HCT116 (cell line): ENCODE data around the gene TIAM1. TPM values are rescaled to one million over a fixed set of nuclear protein-coding genes. Genes with fewer than 3 reads are reported as not detected.

Experiments used
- ATAC-seq: fragments of 200-7000 bp; cut with Tn5 transposase; 2 replicates; pipeline ENCODE4 v1.9.1; 2020; ENCODE audit warnings: mild to moderate bottlenecking, moderate library complexity
- BruUV-seq: library from RNA; stranded (reverse); fragments of 400-500 nt; replicated peaks from 2 replicates; lab custom pipeline; 2021; lab: Mats Ljungman, UMichigan
- CTCF ChIA-PET: fragments of 300-600 bp; sonication (Branson Sonifier 250); formaldehyde crosslinking; loops from one replicate; lab custom pipeline; 2021; ENCODE audit warnings: antibody characterized with exemption; lab: Charles Lee
- POLR2A ChIA-PET: fragments of 300-600, 350-600 bp; sonication (Branson Sonifier 250); formaldehyde crosslinking; loops from one replicate; lab custom pipeline; 2021; ENCODE audit warnings: antibody characterized with exemption; lab: Charles Lee
- RAD21 ChIA-PET, 2 experiments: fragments of 300-600 bp; sonication (Branson Sonifier 250); formaldehyde crosslinking; loops; one replicate each; lab custom pipeline; 2023; ENCODE audit warnings: low total read pairs in 2 of 2; ENCODE audit not compliant: uncharacterized antibody in 2 of 2, unreplicated experiment in 2 of 2, low non-redundant PET in 1 of 2; lab: Charles Lee
- DNase-seq: peaks from one replicate; pipeline ENCODE4 v3.0.0-alpha.2; 2010; ENCODE audit warnings: low read depth, low spot score
- H2AFZ ChIP-seq: fragments of 200-600 bp; shearing (Covaris generic), sonication (generic); 2 replicates; pipeline ENCODE4 v1.6.1; 2017; ENCODE audit warnings: low read depth, mixed run types, mixed read lengths, antibody characterized with exemption, low read length; ENCODE audit not compliant: poor library complexity, severe bottlenecking
- H3K27ac ChIP-seq: 2 replicates; pipeline ENCODE4 v1.5.1; 2012; ENCODE audit warnings: low read depth, low read length
- H3K27me3 ChIP-seq: fragments of 200-600 bp; sonication (generic); 2 replicates; pipeline ENCODE4 v1.6.1; 2016; ENCODE audit warnings: mixed run types, low read length, mixed read lengths; ENCODE audit not compliant: insufficient read depth
- H3K36me3 ChIP-seq, 2 experiments: fragments of 200-500 bp in 1 of 2; fragments of 200-600 bp in 1 of 2; sonication (Bioruptor generic) in 1 of 2; sonication (generic) in 1 of 2; 2 replicates each; pipeline versions ENCODE4 v1.5.1 to v1.6.1; 2014 to 2016; ENCODE audit warnings: low read length in 2 of 2, inconsistent platforms in 1 of 2, mixed read lengths in 1 of 2, mixed run types in 1 of 2; ENCODE audit not compliant: insufficient read depth in 2 of 2, control insufficient read depth in 1 of 2
- H3K4me1 ChIP-seq, 2 experiments: fragments of 200-600 bp in 1 of 2; sonication (generic) in 1 of 2; 2 replicates each; pipeline versions ENCODE4 v1.5.1 to v1.6.1; 2012 to 2017; ENCODE audit warnings: low read length in 2 of 2, inconsistent platforms in 1 of 2, mild to moderate bottlenecking in 1 of 2, mixed read lengths in 1 of 2, mixed run types in 1 of 2, moderate library complexity in 1 of 2; ENCODE audit not compliant: insufficient read depth in 2 of 2, control insufficient read depth in 1 of 2
- H3K4me2 ChIP-seq: fragments of 200-600 bp; sonication (generic); 2 replicates; pipeline ENCODE4 v1.6.1; 2017; ENCODE audit warnings: mixed run types, low read length, mixed read lengths
- H3K4me3 ChIP-seq, 2 experiments: fragments of 200-600 bp in 1 of 2; sonication (generic) in 1 of 2; replicated peaks in 1 of 2; 2 replicates each; pipeline ENCODE4 v1.5.1; 2011 to 2016; ENCODE audit warnings: low read length in 2 of 2, control low read depth in 1 of 2, low read depth in 1 of 2, mild to moderate bottlenecking in 1 of 2, mixed read lengths in 1 of 2, mixed run types in 1 of 2
- H3K79me2 ChIP-seq: fragments of 200-600 bp; sonication (generic); 2 replicates; pipeline ENCODE4 v1.6.1; 2017; ENCODE audit warnings: mild to moderate bottlenecking, mixed run types, low read length, moderate library complexity, mixed read lengths; ENCODE audit not compliant: insufficient read depth
- H3K9ac ChIP-seq: fragments of 200-600 bp; sonication (generic); 2 replicates; pipeline ENCODE4 v1.6.1; 2016; ENCODE audit warnings: low read length, mixed read lengths
- H3K9me2 ChIP-seq: fragments of 200-600 bp; sonication (generic), shearing (Covaris generic); 2 replicates; pipeline ENCODE4 v1.6.1; 2017; ENCODE audit warnings: mixed run types, mild to moderate bottlenecking, moderate library complexity; ENCODE audit not compliant: insufficient read depth
- H3K9me3 ChIP-seq, 2 experiments: fragments of 200-500 bp in 1 of 2; fragments of 200-600 bp in 1 of 2; sonication (Bioruptor generic) in 1 of 2; sonication (generic) in 1 of 2; 2 replicates each; pipeline ENCODE4 v1.6.1; 2014 to 2017; ENCODE audit warnings: low read length in 2 of 2, mixed read lengths in 2 of 2, inconsistent platforms in 1 of 2, low read depth in 1 of 2, mild to moderate bottlenecking in 1 of 2, mixed run types in 1 of 2, moderate library complexity in 1 of 2; ENCODE audit not compliant: control insufficient read depth in 1 of 2, insufficient read depth in 1 of 2
- H4K20me1 ChIP-seq: fragments of 200-600 bp; sonication (generic), shearing (Covaris generic); 2 replicates; pipeline ENCODE4 v1.6.1; 2017; ENCODE audit warnings: mixed run types, mild to moderate bottlenecking, moderate library complexity; ENCODE audit not compliant: insufficient read depth
- CBX3 ChIP-seq: IDR thresholded peaks from 2 replicates; pipeline ENCODE4 v1.6.1; 2012; ENCODE audit warnings: low read depth
- CEBPB ChIP-seq: IDR thresholded peaks from 2 replicates; pipeline ENCODE4 v1.6.1; 2012; ENCODE audit warnings: low read depth
- ELF1 ChIP-seq: IDR thresholded peaks from 2 replicates; pipeline ENCODE4 v1.6.1; 2012; ENCODE audit warnings: low read depth, borderline replicate concordance
- EZH2phosphoT487 ChIP-seq: fragments of 200-600 bp; IDR thresholded peaks from 2 replicates; pipeline ENCODE4 v1.6.1; 2018; ENCODE audit warnings: antibody characterized with exemption, borderline replicate concordance
- FOSL1 ChIP-seq: IDR thresholded peaks from 2 replicates; pipeline ENCODE4 v1.6.1; 2012; ENCODE audit warnings: low read depth
- JUND ChIP-seq: IDR thresholded peaks from 2 replicates; pipeline ENCODE4 v1.6.1; 2012
- POLR2A ChIP-seq: IDR thresholded peaks from 2 replicates; pipeline ENCODE4 v1.7.0; 2011; ENCODE audit warnings: borderline replicate concordance; ENCODE audit not compliant: insufficient read depth, insufficient read length; ENCODE audit errors: extremely low read depth
- POLR2AphosphoS5 ChIP-seq: IDR thresholded peaks from 2 replicates; pipeline ENCODE4 v1.6.1; 2011; ENCODE audit warnings: mild to moderate bottlenecking, low read depth, low read length, moderate library complexity
- SRF ChIP-seq: IDR thresholded peaks from 2 replicates; pipeline ENCODE4 v1.6.1; 2012; ENCODE audit warnings: low read depth
- TCF7L2 ChIP-seq: IDR thresholded peaks from 2 replicates; pipeline ENCODE4 v1.7.0; 2011; ENCODE audit warnings: borderline replicate concordance, inconsistent platforms; ENCODE audit not compliant: insufficient read depth, insufficient read length; ENCODE audit errors: extremely low read depth
- YY1 ChIP-seq: IDR thresholded peaks from 2 replicates; pipeline ENCODE4 v1.6.1; 2011; ENCODE audit warnings: low read length, low read depth, moderate library complexity, mild to moderate bottlenecking; ENCODE audit not compliant: insufficient replicate concordance; ENCODE audit errors: extremely low read depth
- ZNF274 ChIP-seq: fragments of 200-500 bp; sonication (Bioruptor generic); IDR thresholded peaks from 2 replicates; pipeline ENCODE4 v1.6.1; 2014; ENCODE audit warnings: mild to moderate bottlenecking, low read depth, low read length, inconsistent platforms
- intact Hi-C: fragments of 100-400 bp; cut with micrococcal nuclease; formaldehyde crosslinking; loops from 2 replicates; pipeline ENCODE4 v1.10.0; 2022
- total RNA-seq: library from RNA; stranded (reverse); gene quantifications from one replicate; pipeline ENCODE4 v1.2.1, GENCODE V29; 2021; ENCODE audit not compliant: unreplicated experiment
- TF ChIP-seq, protein P1 (sequence below): IDR thresholded peaks from 2 replicates; pipeline ENCODE4 v1.6.1; 2012; ENCODE audit warnings: low read depth

TIAM1 gene
- total RNA-seq, 1 experiment from 2014 or later = 47.8 TPM

DNA sequence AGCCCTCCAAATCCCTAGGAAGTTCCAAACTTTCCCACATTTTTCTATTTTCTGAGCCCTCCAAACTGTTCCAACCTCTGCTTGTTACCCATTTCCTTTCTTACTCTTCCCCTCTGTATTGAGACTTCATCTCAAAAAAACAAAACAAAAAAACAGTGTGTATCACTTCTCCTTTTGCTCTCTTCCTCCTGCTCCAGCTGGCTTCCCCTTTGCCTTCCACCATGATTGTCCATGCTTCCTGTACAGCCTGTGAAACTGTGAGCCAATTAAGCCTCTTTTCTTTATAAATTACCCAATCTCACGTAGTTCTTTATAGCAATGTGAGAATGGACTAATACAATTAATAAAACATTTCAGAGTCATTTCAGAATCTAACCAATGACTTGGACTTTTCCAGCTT lies 236.2 kb downstream of the TIAM1 start:
- ATAC-seq = no peak
- no peak overlapping the region for H3K27ac ChIP-seq
- no peaks in the 10 kb centered on the region for H3K4me1 ChIP-seq
- no peak overlapping the region for H3K4me3 ChIP-seq
- no peak overlapping the region for H3K4me2 ChIP-seq
- no peaks in the 10 kb centered on the region for H3K9me3 ChIP-seq
- no peaks in the 10 kb centered on the region for H3K79me2 ChIP-seq
- no peaks in the 10 kb centered on the region for H3K36me3 ChIP-seq
- no peak overlapping the region for H3K9ac ChIP-seq
- ChIA-PET CTCF (no interaction called here), POLR2A (no interaction called here), RAD21 (no interaction called here)
- H2AFZ ChIP-seq = no peak overlapping the region
- BruUV-seq = no TSS peak
- H3K9me2 ChIP-seq = no peaks in the 10 kb centered on the region
- TF ChIP-seq JUND (no peak), CBX3 (no peak), ELF1 (no peak), SRF (no peak), TCF7L2 (no peak)
- TF ChIP-seq, protein P1, sequence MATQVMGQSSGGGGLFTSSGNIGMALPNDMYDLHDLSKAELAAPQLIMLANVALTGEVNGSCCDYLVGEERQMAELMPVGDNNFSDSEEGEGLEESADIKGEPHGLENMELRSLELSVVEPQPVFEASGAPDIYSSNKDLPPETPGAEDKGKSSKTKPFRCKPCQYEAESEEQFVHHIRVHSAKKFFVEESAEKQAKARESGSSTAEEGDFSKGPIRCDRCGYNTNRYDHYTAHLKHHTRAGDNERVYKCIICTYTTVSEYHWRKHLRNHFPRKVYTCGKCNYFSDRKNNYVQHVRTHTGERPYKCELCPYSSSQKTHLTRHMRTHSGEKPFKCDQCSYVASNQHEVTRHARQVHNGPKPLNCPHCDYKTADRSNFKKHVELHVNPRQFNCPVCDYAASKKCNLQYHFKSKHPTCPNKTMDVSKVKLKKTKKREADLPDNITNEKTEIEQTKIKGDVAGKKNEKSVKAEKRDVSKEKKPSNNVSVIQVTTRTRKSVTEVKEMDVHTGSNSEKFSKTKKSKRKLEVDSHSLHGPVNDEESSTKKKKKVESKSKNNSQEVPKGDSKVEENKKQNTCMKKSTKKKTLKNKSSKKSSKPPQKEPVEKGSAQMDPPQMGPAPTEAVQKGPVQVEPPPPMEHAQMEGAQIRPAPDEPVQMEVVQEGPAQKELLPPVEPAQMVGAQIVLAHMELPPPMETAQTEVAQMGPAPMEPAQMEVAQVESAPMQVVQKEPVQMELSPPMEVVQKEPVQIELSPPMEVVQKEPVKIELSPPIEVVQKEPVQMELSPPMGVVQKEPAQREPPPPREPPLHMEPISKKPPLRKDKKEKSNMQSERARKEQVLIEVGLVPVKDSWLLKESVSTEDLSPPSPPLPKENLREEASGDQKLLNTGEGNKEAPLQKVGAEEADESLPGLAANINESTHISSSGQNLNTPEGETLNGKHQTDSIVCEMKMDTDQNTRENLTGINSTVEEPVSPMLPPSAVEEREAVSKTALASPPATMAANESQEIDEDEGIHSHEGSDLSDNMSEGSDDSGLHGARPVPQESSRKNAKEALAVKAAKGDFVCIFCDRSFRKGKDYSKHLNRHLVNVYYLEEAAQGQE = no peak
- H3K27me3 ChIP-seq = no peaks in the 10 kb centered on the region
- intact Hi-C loops = no loop called here
- DNase-seq = no peak
- H4K20me1 ChIP-seq = no peaks in the 10 kb centered on the region

GRCh38 chr21:31107176-31107785 lies 236.8 kb downstream of the TIAM1 start:
- POLR2A ChIA-PET = no interaction called here

More at GRCh38 chr21:31107176-31107785, 236.8 kb downstream of the TIAM1 start:
- no peaks in the 10 kb centered on the region for H3K9me2 ChIP-seq
- H2AFZ ChIP-seq = no peak overlapping the region
- no peak for TF ChIP-seq FOSL1
- no peak for TF ChIP-seq EZH2phosphoT487
- TF ChIP-seq, protein P1 = no peak
- no peak for TF ChIP-seq TCF7L2
- no peak for TF ChIP-seq POLR2AphosphoS5
- no peak for TF ChIP-seq ZNF274
- TF ChIP-seq ELF1 = no peak
- no peak for TF ChIP-seq POLR2A
- TF ChIP-seq JUND = no peak
- TF ChIP-seq CEBPB = no peak
- TF ChIP-seq YY1 = no peak
- no peak overlapping the region for H3K4me2 ChIP-seq
- H3K9me3 ChIP-seq = no peaks in the 10 kb centered on the region
- no peaks in the 10 kb centered on the region for H3K27me3 ChIP-seq
- no peaks in the 10 kb centered on the region for H3K4me1 ChIP-seq
- no peak overlapping the region for H3K9ac ChIP-seq
- CTCF ChIA-PET = no interaction called here
- H3K27ac ChIP-seq = no peak overlapping the region
- RAD21 ChIA-PET = no interaction called here
- no peak overlapping the region for H3K4me3 ChIP-seq
- no peak for ATAC-seq
- no peaks in the 10 kb centered on the region for H4K20me1 ChIP-seq
- no peak for DNase-seq
- intact Hi-C loops = no loop called here
- no peaks in the 10 kb centered on the region for H3K79me2 ChIP-seq
- no TSS peak for BruUV-seq
- no peaks in the 10 kb centered on the region for H3K36me3 ChIP-seq
